BE2C (cell line): Measurements from ENCODE around the gene SHB.

Experiments
- DNase-seq: peaks from one replicate; pipeline ENCODE4 v3.0.0-alpha.2; 2020
- H3K27me3 ChIP-seq: fragments of 250-450 bp; sonication (Bioruptor Pico); 2 replicates; pipeline ENCODE4 v1.5.1; 2020; ENCODE audit warnings: mild to moderate bottlenecking
- H3K36me3 ChIP-seq: fragments of 250-450 bp; sonication (Bioruptor Pico); 2 replicates; pipeline ENCODE4 v1.5.1; 2020; ENCODE audit warnings: mild to moderate bottlenecking
- H3K4me1 ChIP-seq: fragments of 250-450 bp; sonication (Bioruptor Pico); 2 replicates; pipeline ENCODE4 v1.5.1; 2020
- H3K4me3 ChIP-seq: 2 replicates; pipeline ENCODE4 v1.5.1; 2011; ENCODE audit warnings: low read depth, low read length
- H3K9me3 ChIP-seq: fragments of 250-450 bp; sonication (Bioruptor Pico); 2 replicates; pipeline ENCODE4 v1.5.1; 2020
- CTCF ChIP-seq: IDR thresholded peaks from 2 replicates; pipeline ENCODE4 v1.5.1; 2012; ENCODE audit warnings: mild to moderate bottlenecking, low read depth, low read length

The SHB gene

GRCh38 chr9:37963936-37964739 is 104.9 kb downstream of the SHB start:
- DNase-seq: peak; percentile 44
- Histone ChIP-seq H3K36me3 (no peaks in the 10 kb centered on the region), H3K9me3 (no peaks in the 10 kb centered on the region), H3K27me3 (no peaks in the 10 kb centered on the region), H3K4me1 (no peaks in the 10 kb centered on the region), H3K4me3 (no peak overlapping the region)
- no peak for TF ChIP-seq CTCF

- TF ChIP-seq CTCF: no peak
- H3K4me3 ChIP-seq: no peak overlapping the region
- no peaks in the 10 kb centered on the region for H3K36me3 ChIP-seq
- no peaks in the 10 kb centered on the region for H3K9me3 ChIP-seq
- no peak for DNase-seq
- no peaks in the 10 kb centered on the region for H3K4me1 ChIP-seq
- H3K27me3 ChIP-seq: no peaks in the 10 kb centered on the region
Observed at GRCh38 chr9:37961351-37961750, 107.7 kb downstream of the SHB start.

- no peaks in the 10 kb centered on the region for H3K9me3 ChIP-seq
- TF ChIP-seq CTCF: no peak
- H3K27me3 ChIP-seq: no peaks in the 10 kb centered on the region
- H3K4me1 ChIP-seq: no peaks in the 10 kb centered on the region
- H3K4me3 ChIP-seq: no peak overlapping the region
- H3K36me3 ChIP-seq: peaks cover 3% of the 10 kb centered on the region; the same call in 1 of the 2 replicates
- no peak for DNase-seq
Observed at GRCh38 chr9:37960631-37961030, 108.4 kb downstream of the SHB start.

- Histone ChIP-seq H3K27me3 (no peaks in the 10 kb centered on the region), H3K36me3 (peaks cover 3% of the 10 kb centered on the region; the same call in 1 of the 2 replicates), H3K9me3 (no peaks in the 10 kb centered on the region), H3K4me3 (no peak overlapping the region), H3K4me1 (no peaks in the 10 kb centered on the region)
- TF ChIP-seq CTCF: no peak
- DNase-seq: no peak
Observed at GRCh38 chr9:37959976-37960375, 109.1 kb downstream of the SHB start.

- Histone ChIP-seq H3K36me3 (peaks cover 18% of the 10 kb centered on the region), H3K9me3 (no peaks in the 10 kb centered on the region), H3K4me3 (no peak overlapping the region), H3K4me1 (no peaks in the 10 kb centered on the region), H3K27me3 (no peaks in the 10 kb centered on the region)
- no peak for DNase-seq
- no peak for TF ChIP-seq CTCF
Observed at GRCh38 chr9:37958154-37958553, 110.9 kb downstream of the SHB start.

- DNase-seq: no peak
- H3K4me1 ChIP-seq: no peaks in the 10 kb centered on the region
- H3K4me3 ChIP-seq: no peak overlapping the region
- no peaks in the 10 kb centered on the region for H3K9me3 ChIP-seq
- no peaks in the 10 kb centered on the region for H3K27me3 ChIP-seq
- TF ChIP-seq CTCF: no peak
- peaks cover 20% of the 10 kb centered on the region for H3K36me3 ChIP-seq
Observed at GRCh38 chr9:37957664-37957953, 111.4 kb downstream of the SHB start.
